CD4-positive, alpha-beta T cell treated with Interleukin-2 at 100 ng/mL for 4 hours (primary cell): Measurements from ENCODE around the gene IZUMO1.

Source experiments
- DNase-seq: peaks from one replicate; pipeline ENCODE4 v3.0.0-alpha.2; 2020; ENCODE audit warnings: low spot score

Gene IZUMO1

GRCh38 chr19:48757089-48757675 is 10.5 kb upstream of the IZUMO1 start:
- no peak for DNase-seq

GRCh38 chr19:48756686-48757085 is 10.0 kb upstream of the IZUMO1 start:
- DNase-seq = no peak

- DNase-seq = no peak
Observed at GRCh38 chr19:48756212-48756611, 9.5 kb upstream of the IZUMO1 start.

DNA sequence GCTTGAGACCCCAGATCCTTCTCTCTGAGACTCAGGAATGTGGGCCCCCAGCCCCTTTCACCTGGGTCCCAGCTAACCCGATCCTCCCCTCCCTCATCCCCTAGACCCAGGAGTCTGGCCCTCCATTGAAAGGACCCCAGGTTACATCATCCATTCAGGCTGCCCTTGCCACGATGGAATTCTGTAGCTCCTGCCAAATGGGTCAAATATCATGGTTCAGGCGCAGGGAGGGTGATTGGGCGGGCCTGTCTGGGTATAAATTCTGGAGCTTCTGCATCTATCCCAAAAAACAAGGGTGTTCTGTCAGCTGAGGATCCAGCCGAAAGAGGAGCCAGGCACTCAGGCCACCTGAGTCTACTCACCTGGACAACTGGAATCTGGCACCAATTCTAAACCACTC is 9.1 kb upstream of the IZUMO1 start:
- DNase-seq = no peak

DNA sequence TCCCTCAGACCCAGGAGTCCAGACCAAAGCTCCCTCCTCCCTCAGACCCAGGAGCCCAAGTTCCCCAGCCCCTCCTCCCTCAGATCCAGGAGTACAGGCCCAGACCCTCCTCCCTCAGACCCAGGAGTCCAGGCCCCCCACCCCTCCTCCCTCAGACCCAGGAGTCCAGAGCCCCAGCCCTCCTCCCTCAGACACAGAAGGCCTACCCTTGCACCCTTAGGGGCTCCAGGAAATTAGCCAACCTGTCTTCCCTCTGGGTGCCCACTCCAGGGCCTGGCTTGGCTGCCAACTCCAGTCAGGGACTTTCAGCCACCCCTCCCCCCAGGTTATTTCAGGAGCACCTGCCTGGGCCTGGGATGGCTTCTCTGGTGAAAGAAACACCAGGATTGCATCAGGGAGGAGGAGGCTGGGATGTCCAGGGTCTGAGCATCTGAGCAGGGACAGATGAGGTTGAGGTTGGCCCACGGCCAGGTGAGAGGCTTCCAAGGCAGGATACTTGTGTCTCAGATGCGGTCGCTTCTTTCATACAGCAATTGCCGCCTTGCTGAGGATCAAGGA is 8.5 kb upstream of the IZUMO1 start, which contains the start of gene FGF21:
TSS of gene FGF21 (plus strand) at position 441 of the 558 bp plus-strand sequence. CDS start 713 bp downstream, outside the sequence.
- DNase-seq = no peak

GRCh38 chr19:48752496-48753365 is 6.0 kb upstream of the IZUMO1 start, which contains the start of gene FUT1:
Gene FUT1 (minus strand): TSS chr19:48752641. CDS start chr19:48751281, 1,360 bp downstream.
- peak; percentile 14 for DNase-seq

GRCh38 chr19:48751845-48752495 is 5.3 kb upstream of the IZUMO1 start:
- DNase-seq = no peak

DNA sequence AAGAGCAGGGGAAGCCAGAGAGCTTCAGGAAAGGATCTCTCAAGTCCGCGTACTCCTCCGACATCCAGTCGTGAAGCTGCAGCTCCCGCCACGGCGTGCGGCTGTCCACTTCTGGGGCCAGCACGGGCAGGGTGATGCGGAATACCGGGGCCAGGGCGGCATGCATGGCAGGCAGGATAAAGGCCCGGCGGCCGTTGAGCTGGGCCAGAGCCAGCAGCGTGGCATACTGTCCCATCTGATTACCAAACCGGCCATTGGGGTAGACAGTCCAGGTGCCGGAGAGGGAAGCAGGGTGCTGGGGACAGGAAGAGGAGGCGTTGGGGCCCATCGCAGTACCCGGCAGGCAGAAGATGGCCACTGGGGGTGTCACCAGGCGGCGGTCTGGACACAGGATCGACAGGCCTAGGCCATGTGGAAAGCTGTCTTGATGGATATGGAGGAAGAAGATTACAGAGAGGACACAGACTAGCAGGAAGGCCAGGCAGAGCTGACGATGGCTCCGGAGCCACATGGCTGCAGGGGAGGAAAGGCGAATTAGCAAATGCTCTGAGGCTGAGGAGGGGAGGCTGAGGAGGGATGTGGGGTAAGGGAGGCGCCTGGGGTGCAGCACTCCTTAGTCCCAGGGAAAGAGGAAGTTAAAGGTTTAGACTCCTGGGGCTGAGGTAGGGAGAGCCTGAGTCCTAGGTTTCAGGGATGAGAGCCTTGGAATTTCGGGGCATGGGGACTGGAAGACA is 4.2 kb upstream of the IZUMO1 start:
- no peak for DNase-seq

GRCh38 chr19:48750351-48750750 is 3.6 kb upstream of the IZUMO1 start:
- no peak for DNase-seq

GRCh38 chr19:48749571-48750198 is 3.0 kb upstream of the IZUMO1 start:
- DNase-seq = no peak

DNA sequence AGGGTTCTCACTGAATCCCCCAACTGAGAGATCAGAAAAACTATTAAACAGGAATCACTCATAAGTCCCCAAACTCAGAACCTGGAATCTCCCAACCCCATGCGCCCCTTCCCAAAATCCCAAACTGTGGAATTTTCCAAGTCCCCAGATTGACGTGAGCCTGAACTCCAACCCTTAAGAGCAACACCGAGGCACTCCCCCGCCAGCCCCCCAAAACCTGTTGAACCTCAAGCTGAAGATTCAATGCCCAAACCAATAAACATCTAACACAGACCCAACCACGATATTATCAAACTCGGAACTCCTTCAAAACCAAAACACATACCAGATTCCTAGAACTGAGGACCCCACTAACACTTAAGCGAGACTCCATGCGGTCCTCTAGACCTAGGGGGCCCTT is 599 bp downstream of the IZUMO1 start:
- DNase-seq = no peak

DNA sequence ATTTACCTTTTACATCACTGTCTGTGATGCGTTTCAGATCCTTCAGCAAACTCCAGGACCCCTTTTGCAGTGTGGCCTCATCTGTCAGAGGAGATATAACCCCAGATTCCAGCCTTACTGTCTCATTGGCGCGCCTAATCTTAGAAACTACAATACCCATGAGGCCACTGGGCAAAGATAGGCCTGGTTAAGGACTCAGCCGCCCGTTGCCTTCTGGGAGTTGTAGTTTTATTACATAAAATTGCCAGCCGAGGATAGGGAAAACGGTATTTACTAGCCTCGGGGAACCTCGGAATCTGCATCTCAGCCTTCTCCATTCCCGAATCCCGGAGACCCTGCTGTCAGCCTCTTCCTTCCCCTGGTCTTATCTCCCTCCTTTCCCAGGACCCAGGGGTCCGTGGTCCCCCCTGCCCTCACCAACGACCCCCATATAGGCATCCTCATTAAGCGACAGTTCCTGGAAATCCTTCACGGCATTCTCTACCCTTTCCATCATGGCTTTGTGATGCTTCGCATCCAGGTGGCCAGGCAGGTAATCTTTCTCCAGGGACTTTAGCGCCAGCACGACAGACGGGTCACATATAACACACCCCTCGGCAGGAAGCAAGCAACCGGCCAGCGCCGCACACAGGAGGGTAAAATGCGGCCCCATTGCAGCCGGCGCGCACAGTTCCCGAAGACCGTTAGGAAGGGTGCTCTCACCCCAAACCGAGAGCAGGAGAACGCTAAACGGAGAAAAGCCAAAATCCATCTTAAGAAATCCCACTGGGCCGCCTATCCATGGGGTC is 1.3 kb downstream of the IZUMO1 start:
- DNase-seq = peak; percentile 66

- no peak for DNase-seq
Observed at GRCh38 chr19:48742096-48742495, 4.6 kb downstream of the IZUMO1 start.

DNA sequence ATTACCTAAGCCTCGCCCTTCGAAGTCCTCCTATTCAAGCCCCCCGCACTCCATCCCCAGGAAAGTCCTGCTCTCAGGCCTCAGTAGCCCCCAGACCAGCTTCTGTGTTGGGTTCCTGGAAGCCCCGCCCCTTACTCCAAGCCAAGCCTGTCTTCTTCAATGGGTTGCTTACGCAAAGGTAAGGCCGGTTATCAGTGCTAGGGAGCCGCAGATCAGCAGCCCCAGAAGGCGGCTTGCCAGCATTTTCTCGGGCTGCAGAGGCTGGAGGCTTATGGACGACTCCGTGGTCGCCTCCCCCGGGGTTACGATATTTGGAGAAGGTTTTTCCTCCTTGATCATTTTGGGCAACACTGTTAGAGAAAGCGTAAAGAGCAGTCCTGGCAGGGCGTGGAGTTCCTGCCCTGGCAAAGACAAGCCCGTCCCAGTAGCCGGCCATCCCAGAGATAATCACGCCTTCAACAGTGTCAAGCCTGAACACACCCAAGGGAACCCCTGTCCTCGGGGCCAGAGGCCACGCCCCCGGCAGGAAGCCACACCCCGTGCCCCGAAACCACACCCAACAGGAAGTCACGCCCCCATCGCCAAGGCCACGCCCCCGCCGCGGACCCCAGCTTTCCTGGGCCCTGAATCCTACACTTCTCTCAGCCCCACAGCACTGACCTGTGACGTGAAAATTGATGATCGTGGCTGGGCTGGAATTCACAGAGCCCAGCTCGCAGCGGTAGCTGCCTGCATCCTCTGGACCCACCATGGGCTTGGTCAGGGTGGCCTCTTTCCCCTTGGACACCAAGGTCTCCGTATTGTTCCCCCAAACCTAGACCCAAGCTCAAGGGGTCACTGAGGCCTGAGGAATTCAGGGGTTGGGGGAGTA is 5.3 kb downstream of the IZUMO1 start:
- DNase-seq = no peak

DNA sequence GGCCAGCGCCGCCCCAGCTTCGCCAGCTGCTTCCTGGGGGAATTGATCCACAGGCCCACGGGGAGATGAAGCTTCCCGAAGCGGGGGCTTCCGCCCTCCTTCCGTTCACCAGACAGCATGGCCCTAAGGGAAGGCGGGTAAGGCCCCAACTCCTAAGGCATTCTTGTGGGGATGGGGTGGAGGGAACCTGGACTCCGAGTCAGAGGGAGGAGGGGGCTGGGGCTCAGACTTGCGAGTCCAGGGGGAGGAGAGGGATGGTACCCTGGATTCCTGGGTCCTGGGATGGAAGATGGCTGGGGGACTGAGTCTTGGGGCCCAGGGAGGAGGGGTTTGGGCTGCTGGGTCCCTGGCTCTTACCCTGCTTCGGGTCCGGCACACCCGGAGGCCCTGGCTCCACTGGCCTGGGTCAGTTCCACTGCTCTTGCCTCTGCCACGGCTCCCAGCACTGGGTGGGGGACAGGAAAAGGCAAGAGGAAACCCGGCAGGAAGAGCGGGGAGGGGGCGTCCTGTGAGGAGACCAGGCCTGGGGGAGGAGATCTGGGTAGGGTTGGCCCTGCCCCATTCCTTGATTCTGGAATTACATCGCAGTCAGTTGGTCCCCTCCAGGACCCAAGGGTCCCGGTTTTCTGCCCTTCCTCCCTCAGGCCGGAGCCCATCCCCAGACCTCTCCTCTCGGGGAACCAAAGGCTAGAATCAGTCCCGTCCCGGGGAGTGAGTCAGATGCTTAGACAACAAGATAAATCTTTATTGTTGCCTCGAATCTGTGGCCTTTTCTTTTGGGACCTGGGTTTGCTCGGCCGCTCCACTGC is 6.3 kb downstream of the IZUMO1 start, which contains the start of gene RASIP1:
TSS of gene RASIP1 (minus strand) at position 447 of the 809 bp plus-strand sequence. CDS start at position 119, 328 bp downstream.
- DNase-seq = no peak

GRCh38 chr19:48739404-48740163 is 7.1 kb downstream of the IZUMO1 start:
- no peak for DNase-seq

GRCh38 chr19:48738557-48739403 is 7.9 kb downstream of the IZUMO1 start:
- DNase-seq = peak; percentile 91
